DLD1 (cell line): Measurements from ENCODE around the gene USP10.

Experiments
- in situ Hi-C: cut with HindIII; loops from 2 replicates; pipeline ENCODE4 v1.10.0; 2017; ENCODE audit warnings: low sequenced_read_pairs

The USP10 gene

GRCh38 chr16:84790301-84790700, 90.5 kb downstream of the USP10 start:
- in situ Hi-C loops: no loop called here

GRCh38 chr16:84791088-84791487, 91.3 kb downstream of the USP10 start:
- in situ Hi-C loops: no loop called here

GRCh38 chr16:84791501-84791900, 91.7 kb downstream of the USP10 start:
- in situ Hi-C loops: no loop called here

GRCh38 chr16:84794186-84794585, 94.4 kb downstream of the USP10 start:
- in situ Hi-C loops: no loop called here

GRCh38 chr16:84794626-84795025, 94.8 kb downstream of the USP10 start:
- in situ Hi-C loops: no loop called here

- in situ Hi-C loops: no loop called here
Measured at GRCh38 chr16:84795329-84796053, 95.7 kb downstream of the USP10 start.

- in situ Hi-C loops: no loop called here
Measured at GRCh38 chr16:84800158-84800978, 100.6 kb downstream of the USP10 start.

GRCh38 chr16:84803146-84803545, 103.3 kb downstream of the USP10 start:
- in situ Hi-C loops: no loop called here

GRCh38 chr16:84804326-84804725, 104.5 kb downstream of the USP10 start:
- in situ Hi-C loops: no loop called here

- in situ Hi-C loops: no loop called here
Measured at GRCh38 chr16:84806256-84806889, 106.6 kb downstream of the USP10 start.

- in situ Hi-C loops: no loop called here
Measured at GRCh38 chr16:84806890-84807258, 107.1 kb downstream of the USP10 start.

GRCh38 chr16:84807776-84808175, 108.0 kb downstream of the USP10 start:
- in situ Hi-C loops: no loop called here

- in situ Hi-C loops: no loop called here
Measured at GRCh38 chr16:84808826-84809225, 109.0 kb downstream of the USP10 start.

- in situ Hi-C loops: no loop called here
Measured at GRCh38 chr16:84810518-84811273, 110.9 kb downstream of the USP10 start.

GRCh38 chr16:84811529-84811928, 111.7 kb downstream of the USP10 start:
- in situ Hi-C loops: no loop called here

- in situ Hi-C loops: no loop called here
Measured at GRCh38 chr16:84813141-84813934, 113.5 kb downstream of the USP10 start.

GRCh38 chr16:84815462-84815861, 115.7 kb downstream of the USP10 start:
- in situ Hi-C loops: no loop called here

GRCh38 chr16:84816023-84816422, 116.2 kb downstream of the USP10 start:
- in situ Hi-C loops: no loop called here

- in situ Hi-C loops: no loop called here
Measured at GRCh38 chr16:84816485-84816884, 116.7 kb downstream of the USP10 start.

GRCh38 chr16:84817206-84817605, 117.4 kb downstream of the USP10 start:
- in situ Hi-C loops: no loop called here
